Stimulated activated CD4-positive, alpha-beta T cell treated with anti-CD3 and anti-CD28 coated beads, Interleukin-4, amount 100 ng/mL, for 48 hours (primary cell): Measurements from ENCODE around the gene DNASE1L1.

ENCODE experiments used
- DNase-seq, 2 donors: peaks; one replicate each; pipeline ENCODE4 v3.0.0-alpha.2; 2020; ENCODE audit warnings: low read depth in 2 of 2

DNASE1L1 gene

GRCh38 chrX:154436983-154437752 is 28.1 kb upstream of the DNASE1L1 start, which contains the start of gene GDI1:
Gene GDI1 (plus strand): TSS chrX:154437154. CDS start chrX:154437255, 101 bp downstream.
- peak in 1 of 2 donors; percentile 38 for DNase-seq

DNA sequence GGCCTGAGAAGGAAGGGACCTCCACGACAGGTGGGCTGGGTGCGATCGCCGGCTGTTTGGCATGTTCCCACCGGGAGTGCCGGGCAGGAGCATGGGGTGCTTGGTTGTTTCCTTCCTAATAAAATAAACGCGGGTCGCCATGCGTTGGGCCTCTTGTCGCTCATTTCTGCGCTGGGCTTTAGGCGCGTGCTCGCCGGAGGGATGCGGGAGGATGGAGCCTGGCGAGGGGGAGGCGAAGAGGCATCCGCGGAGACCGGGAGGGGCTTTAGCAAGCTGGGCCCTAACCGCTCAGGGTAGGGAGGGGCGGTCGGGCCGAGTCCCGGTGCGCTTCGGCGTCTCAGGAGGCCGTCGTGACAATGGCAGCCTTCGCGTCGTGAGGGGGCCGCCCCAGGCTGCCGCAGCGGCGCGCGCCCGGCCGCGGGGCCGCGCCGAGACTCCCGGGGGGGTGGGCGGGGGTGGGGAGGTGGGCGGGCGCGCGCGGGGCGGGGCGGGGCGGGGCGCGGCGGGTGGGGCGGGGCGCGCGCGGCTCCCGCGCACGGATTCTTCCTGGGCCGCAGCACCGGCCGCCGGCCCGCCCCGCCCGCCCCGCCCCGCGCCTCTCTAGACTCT is 27.4 kb upstream of the DNASE1L1 start:
- DNase-seq: no peak

- no peak for DNase-seq
Measured at GRCh38 chrX:154435171-154435733, 26.2 kb upstream of the DNASE1L1 start.

GRCh38 chrX:154434394-154435168 is 25.5 kb upstream of the DNASE1L1 start:
- DNase-seq: no peak

GRCh38 chrX:154433605-154434004 is 24.6 kb upstream of the DNASE1L1 start:
- no peak for DNase-seq

GRCh38 chrX:154432210-154432609 is 23.2 kb upstream of the DNASE1L1 start:
- DNase-seq: no peak

DNA sequence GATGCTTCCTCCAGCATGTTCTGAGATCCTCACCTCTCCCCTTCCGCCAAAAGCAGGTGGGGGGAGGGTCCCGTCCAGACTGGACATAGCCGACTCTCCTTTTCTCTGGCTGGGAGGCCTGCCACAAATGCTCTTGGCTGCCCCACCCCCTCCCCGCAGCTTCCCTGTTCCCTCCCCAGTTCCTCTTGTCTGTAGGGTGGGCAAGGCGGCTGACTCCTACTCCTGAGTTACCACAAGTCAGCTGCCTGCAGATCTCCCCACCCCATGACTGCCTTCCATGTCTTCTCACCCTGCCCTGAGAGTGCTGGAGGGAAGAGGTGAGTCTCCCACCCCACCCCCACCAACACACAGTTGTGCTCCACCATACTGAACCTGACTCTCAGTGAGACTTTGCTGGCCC is 22.3 kb upstream of the DNASE1L1 start:
- no peak for DNase-seq

DNA sequence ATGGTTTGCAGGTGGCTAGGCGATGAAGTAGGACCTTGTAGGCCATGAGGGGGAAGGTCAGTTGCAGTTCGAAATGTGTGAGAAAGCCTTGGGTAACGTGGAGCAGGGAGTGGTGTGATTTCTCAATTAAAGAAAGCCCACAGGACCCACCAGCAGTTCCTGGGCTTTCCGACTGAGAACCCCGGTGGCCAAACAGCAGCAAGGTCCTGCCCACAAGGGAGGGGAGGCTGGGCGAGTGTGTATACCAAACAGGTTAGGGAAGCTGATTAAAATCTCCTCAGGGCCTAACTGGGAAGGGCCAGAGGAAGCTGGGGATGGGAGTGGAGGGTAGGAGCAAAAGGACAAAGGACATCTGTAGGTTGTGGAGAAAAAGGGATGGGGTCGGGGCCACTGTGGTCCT is 21.9 kb upstream of the DNASE1L1 start:
- no peak for DNase-seq

DNA sequence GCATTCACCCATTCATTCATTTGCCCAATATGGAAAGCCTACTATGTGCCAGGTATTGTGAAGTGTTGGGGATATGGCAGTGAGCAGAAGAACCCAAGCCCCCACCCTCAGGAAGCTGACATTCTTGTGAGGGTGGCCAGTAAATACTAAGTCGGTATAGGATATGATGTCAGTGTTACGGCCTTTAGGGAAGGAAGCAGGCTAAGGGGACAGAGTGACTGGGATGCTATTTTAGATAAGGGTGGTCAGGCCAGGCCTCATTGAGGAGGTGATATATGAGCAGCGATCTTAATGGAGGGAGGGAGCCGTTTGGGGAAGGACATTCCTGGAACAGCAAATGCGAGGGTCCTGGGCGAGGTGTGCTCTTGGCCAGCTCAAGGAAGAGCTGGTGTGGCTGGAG is 21.4 kb upstream of the DNASE1L1 start:
- no peak for DNase-seq

GRCh38 chrX:154429711-154430110 is 20.7 kb upstream of the DNASE1L1 start:
- DNase-seq: no peak

DNA sequence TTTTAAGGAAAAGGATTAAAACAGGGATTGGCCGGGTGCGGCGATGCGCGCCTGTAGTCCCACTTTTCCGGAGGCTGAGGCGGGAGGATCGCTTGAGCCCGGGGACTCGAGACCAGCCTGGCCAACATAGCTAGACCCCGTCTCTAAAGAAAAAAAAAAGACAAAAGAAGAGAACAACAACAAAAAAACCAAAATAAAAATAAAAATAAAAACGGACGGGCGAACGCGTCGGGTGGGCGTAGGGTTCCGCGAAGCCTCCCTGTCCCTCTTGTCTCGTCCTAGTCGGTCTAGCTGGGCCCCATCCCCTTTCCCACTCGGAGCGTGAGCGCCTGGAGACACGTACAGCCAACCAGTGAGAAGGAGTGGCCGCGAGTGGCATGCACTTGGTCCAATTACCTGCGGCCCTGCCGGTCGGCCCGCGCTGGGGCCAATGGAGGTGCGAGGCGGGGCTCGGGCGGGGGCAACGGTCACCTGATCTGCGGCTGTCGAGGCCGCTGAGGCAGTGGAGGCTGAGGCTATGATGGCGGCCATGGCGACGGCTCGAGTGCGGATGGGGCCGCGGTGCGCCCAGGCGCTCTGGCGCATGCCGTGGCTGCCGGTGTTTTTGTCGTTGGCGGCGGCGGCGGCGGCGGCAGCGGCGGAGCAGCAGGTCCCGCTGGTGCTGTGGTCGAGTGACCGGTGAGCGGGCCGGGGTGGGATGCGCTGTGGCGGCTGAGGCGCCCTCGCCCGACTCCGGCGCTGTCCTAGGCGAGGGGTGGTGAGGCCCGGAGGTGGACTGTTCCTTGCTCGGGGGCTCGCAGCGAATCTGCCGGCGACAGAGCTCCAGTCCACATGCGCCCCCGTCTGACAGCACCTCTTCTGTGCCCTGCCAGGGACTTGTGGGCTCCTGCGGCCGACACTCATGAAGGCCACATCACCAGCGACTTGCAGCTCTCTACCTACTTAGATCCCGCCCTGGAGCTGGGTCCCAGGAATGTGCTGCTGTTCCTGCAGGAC is 19.4 kb upstream of the DNASE1L1 start, which contains the start of gene ATP6AP1:
TSS of gene ATP6AP1 (plus strand) at position 502 of the 996 bp plus-strand sequence. CDS start at position 518, 16 bp downstream.
- peak; percentile 78 to 84 for DNase-seq

DNA sequence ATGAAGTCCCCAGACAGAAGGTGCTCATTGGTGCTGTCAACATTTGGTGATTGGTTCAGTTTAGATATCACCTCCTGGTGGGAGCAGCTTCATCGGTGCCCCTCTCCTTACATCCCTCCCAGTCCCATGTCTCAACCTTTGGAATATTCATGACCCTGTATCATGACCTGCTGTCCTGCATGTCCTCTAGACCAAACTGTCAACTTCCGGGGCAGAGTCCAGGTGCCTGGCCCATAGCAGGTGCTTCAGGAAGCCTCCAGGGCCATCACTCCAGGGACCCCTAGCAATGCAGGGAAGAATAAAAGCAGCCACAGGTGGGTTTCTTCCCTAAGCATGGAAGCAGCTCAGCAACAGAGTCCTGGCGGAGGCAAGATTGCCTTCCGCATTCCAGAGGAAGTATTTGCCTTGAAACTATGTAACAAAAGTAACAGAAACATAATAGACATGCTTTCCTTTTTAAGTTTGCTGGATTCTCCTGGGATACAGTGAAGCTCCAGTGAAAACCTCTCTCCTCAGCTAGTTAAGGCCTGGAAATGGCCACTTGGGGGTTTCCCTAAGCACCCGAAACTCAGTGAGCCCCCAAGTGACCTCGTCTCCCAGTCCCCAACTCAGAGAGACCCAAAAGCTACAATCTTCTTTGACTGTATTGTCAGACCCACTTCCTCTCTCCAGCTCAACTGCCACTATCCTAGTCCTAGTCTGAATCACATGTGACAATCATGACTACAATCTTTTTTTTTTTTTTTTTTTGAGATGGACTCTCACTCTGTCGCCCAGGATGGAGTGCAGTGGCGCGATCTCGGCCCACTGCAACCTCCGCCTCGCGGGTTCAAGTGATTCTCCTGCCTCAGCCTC is 18.1 kb upstream of the DNASE1L1 start:
- no peak for DNase-seq

- no peak for DNase-seq
Measured at GRCh38 chrX:154420402-154420756, 11.3 kb upstream of the DNASE1L1 start.

GRCh38 chrX:154419688-154420401 is 10.8 kb upstream of the DNASE1L1 start:
- DNase-seq: no peak

DNA sequence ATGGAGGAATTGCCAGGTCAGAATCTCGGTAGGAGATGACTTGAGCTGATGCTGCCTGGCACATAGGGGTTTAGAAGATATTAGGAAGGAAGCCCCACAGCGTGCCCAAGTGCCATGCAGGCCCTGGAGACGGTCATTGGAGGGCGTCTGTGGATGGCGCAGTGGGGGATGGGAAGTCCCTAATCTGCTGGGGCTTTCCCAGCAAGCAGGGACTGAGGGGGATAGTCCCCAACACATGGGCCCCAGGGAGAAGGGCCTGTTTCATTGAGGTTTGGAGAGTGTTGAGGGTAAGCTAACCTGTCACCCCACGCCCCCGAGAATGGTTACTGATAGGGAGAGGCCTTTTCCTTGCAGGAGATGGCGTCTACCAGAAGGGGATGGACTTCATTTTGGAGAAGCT is 10.1 kb upstream of the DNASE1L1 start:
- DNase-seq: no peak

- DNase-seq: no peak
Measured at GRCh38 chrX:154417157-154417556, 8.1 kb upstream of the DNASE1L1 start.

DNA sequence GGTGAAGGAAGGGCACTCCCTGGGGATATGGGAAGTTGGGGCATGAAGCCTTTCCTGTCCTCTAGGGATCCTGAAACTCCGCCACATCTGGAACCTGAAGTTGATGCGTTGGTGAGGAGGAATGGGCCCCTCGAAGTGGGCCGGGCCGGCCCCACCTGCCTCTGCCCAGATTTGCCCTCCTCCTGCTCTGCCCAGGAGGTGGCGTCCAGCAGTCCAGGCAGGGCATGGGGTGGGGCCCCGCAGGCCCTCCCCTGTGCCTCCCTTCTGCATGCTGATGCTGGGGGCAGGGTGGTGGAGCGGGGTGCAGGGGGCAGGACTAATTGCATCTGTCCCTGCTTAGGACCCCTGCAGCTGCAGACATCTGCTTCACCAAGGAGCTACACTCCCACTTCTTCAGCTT is 4.1 kb upstream of the DNASE1L1 start:
- DNase-seq: no peak

- no peak for DNase-seq
Measured at GRCh38 chrX:154412468-154412867, 3.4 kb upstream of the DNASE1L1 start.

- peak in 1 of 2 donors; percentile 42 for DNase-seq
Measured at GRCh38 chrX:154411981-154412340, 2.9 kb upstream of the DNASE1L1 start.
